Activated CD8-positive, alpha-beta memory T cell treated with anti-CD3 and anti-CD28 coated beads, Interleukin-2, amount 50 U/mL, for 4 hours (primary cell): ENCODE results near the gene NMRAL1.

Source experiments
- DNase-seq: peaks from one replicate; pipeline ENCODE4 v3.0.0-alpha.2; 2020

Gene NMRAL1

DNA sequence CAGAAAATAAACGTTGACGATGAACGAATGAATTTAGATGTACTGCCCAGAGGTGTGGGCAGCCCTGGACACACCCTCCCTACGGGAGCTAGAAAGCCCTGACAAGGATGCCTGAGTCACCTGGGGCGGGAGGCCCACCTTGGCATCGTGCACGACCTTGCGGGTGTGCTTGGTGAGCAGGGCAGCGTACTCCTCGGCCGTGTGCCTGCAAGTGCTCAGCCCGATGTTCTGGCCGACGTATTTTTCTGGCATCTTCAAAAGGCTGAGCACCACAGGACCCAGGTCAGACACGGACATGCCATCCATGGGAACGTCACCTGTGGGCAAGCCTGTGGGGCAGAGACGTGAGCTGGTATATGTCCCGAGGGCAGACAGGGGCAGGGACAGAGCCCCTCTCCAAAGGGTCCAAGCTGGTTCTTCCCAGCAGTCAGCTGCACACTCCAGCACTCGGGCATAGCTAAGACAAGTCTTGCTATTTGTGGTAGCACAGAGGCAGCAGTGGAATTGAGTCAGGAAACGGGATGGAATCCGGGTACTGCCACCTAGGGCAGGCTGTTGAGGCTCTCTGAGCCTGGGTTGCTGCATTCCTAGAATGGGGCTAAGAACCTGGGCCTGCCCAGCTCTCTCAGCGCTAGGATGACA, 10.8 kb downstream of the NMRAL1 start:
- DNase-seq = no peak

DNA sequence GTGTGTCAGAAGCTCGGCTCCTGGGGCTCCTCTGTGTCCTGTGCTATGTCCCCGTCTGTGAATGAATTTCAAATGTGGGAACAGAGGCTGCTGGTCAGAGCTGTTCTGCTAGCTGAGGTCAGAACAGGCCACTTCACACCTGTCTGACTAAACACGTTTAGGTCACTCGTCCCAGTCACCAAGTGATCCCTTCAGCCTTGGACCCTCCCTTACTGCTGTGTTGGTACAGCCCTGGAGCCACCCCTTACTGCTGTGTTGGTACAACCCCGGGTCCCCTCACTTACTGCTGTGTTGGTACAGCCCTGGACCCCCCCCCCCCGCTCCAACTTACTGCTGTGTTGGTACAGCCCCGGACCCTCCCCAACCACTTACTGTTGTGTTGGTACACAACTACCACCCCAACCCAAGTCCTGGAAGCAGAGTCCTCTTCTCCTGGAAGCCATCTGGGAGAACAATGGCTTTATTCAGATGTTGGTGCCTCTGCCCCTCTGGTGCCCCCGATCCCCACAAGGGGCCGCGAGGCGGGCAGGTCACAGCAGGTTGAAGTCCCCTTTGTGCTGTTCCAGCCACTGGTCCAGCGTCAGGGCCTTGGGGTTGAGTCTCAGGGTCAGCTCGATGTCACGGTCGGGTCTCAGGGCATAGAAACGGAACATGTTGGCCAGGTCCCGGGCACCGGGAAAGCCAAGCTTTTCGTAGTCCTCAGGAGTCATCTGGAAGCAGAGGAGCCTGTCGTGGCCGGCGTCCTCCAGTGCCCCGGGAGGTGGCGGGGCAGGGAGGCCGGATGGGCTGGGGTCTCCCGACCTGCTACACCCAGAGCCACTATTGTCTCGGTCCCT, 13.0 kb downstream of the NMRAL1 start:
- no peak for DNase-seq

DNA sequence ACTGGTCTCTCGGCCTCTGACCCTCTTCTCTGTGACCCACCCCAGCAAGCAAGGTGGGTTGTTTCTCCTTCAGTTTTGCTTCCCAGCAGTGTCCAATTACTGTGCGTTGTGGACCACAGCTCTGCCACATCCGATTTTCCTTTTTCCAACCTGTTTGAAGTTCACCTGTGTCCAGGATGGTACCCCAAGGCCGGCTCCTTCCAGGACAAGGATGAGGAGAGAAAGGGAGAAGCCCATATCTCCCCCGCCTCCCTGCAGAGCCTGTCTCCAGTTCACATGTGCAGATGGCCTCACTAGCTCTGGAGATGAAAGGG, 13.5 kb downstream of the NMRAL1 start:
- DNase-seq = no peak

DNA sequence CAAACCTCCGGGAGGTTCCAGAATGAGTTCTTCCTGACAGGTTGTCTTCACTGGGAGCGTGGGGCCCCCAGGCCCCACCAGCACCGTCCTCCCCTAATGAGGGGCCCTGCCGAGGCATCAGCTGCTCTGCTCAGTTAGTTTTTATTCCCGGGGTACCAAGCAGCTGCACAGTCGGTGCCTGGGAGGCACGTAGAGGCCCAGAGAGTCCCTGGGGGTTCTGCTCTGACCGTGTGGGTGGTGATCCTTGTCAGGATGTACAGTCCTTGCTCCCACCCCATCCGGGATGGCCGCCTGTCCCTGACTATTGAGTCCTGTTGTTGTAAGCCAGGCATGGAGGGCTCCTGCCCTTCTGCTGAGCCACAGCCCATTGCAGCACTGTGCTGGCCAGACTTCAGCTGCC, 18.5 kb downstream of the NMRAL1 start:
- DNase-seq = no peak

DNA sequence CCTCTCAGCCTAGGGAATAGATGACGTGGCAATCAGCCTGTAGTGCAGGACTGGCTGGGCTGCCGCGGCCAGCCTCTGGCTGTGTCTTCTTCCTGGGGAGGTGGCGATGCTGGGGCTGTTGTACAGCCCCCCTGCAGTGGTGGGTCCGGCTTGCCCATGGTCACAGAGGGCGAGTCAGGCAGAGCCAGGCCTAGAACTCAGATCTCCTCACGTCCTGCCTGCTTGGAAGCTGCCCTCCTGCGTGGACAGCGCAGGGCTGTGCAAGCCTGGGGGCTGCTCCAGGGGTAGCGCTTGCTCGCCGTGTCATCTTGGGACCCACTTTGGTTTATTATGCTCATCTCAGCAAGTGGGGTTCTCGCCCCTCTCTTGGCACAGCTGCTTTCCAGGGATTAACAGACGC, 19.3 kb downstream of the NMRAL1 start:
- no peak for DNase-seq

DNA sequence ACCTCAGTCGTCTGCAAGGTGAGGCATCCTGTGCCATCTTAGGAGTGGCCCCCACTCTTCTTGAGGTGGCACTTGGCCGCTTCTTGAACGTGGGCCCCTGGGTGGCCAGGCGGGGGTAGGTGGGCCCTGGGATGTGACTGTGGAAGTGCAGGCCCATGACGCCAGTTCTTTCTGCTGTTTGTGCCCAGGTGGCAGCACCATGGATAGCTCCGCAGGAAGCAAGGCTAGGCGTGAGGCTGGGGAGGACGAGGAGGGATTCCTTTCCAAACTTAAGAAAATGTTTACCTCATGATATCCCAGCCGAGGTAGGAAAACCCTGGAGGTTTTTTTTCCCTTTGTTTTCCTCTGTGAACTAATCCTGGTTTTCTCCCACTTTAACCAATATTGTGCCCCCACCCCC, 19.8 kb downstream of the NMRAL1 start:
- DNase-seq = no peak

DNA sequence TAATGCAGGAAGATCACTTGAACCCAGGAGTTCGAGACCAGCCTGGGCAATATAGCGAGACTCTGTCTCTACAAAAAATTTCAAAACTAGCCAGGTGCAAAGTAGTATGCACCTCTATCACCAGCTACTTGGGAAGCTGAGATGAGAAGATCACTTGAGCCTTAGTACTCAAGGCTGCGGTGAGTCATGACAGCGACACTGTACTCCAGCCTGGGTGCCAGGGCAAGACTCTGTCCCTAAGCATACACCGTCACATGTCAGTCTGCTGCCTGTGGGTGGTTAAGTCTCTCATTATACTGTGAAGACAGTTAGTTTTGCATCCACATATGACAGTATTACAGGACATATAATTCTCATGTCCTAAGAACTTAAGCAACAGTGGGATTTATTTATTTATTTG, 21.8 kb downstream of the NMRAL1 start:
- DNase-seq = no peak

DNA sequence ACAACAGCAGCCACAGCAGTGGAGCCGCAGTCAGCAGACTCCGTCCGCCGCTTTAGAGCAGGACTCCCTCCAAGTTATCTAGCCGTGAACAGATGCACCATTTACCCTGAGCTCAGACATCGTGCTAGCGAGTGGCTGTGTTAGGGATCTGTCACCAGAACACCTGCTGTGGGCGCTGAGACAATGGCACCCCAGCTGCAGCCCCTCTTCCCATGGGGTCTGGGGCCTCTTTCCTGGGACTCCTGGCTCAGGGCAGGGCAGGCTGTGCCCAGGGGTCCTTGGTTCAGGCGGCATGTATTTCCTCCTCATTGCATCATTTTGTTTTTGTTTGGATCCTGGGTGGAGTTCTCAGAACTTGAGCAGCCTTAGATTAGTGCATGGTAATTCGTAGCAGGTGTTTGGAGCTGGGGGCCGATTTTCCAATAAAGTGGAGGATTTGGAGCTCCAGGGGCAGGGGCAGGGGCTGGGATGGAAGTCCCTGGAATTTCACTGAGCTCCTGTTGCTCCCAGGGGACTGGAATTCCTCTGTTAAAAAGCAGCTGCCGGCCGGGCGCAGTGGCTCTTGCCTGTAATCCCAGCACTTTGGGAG, 23.4 kb downstream of the NMRAL1 start:
- DNase-seq = no peak

DNA sequence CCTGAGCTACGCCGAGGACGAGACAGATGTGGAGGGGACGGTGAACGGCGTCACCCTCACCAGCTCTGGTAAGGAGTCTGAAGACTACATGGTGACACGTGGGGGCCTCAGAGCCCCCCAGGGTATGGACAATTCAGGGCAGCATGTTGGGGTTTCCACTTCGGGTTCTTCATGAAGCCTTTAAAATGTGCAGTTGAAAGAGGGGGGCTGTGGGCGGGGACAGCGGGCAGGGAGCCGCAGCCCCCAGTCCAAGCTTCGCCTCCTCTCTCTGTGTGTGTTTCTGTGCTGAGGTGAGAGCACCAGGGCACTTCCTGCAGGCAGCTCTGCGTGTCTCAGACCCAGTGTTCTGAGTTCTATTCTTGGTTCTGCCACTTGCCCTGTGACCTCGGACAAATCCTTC, 24.0 kb downstream of the NMRAL1 start:
- DNase-seq = no peak

DNA sequence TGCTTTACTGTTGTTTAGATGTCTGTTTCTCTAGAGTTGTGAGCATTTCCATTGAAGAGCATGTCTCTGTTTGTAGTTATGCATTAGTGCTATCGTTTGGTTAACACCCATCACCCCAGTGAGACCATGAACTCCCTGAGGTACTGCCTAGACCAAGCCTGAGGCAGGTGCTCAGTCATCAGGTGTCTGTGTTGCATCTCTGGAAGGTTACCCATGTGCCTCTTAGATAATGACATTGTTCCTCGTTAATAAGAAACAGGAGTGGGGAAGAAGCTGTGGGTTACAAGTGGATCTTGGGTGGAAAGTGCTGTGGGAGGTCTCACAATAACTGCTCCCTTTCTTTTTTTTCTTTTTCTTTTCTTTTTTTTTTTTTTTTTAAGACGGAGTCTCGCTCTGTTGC, 30.4 kb downstream of the NMRAL1 start:
- DNase-seq = no peak

DNA sequence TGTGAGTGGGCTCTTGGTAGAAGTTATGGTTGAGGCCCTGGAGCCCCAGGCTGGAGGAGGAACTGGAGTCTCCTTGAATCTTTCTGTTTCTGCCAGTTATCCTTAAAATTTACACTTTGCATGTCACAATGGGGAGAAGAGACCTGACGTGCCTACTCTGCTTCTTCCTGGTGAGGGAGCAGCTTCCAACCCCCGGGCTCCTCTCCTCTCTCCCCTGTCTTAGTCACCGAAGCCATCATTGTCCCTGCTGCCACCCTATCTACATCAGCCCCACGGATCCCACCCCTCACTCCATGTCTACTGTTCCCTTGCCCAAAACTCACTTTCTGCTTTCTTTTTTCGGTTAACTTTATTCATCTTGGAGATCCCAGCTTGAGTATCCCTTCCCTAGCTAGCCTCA, 31.2 kb downstream of the NMRAL1 start:
- no peak for DNase-seq

DNA sequence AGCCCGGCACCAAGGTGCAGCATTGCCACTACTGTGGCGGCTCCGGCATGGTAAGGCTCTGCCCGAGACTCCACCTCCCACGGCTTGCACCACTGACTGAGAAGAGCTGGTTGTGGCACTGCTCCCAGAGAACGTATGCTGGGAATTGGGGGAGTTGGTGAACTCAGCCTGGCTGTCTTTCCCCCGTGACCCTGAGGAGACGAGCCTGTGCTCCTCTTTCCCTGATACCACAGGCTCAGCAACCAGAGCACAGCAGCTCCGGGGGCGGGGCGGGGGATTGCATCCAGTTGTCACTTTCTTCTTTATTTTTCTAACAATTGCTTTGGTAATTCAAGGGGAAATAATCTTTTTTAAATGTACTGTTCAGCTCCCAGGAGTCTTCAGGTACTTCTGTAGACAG, 32.1 kb downstream of the NMRAL1 start:
- DNase-seq = no peak

DNA sequence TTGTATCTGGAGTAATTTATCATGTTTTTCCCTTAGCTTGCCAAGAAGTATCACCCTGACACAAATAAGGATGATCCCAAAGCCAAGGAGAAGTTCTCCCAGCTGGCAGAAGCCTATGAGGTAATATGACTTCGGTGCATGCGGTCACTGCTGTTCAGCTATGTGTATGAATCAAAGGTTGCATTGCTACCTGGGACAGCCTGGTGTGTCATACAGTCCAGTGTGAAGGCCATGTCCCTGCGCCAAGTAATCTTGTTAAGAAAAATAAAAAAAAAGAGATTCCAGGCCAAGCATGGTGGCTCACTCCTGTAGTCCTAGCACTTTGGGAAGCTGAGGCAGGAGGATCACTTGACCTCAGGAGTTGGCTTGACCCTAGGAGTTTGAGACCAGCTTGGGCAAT, 37.1 kb downstream of the NMRAL1 start:
- DNase-seq = no peak

DNA sequence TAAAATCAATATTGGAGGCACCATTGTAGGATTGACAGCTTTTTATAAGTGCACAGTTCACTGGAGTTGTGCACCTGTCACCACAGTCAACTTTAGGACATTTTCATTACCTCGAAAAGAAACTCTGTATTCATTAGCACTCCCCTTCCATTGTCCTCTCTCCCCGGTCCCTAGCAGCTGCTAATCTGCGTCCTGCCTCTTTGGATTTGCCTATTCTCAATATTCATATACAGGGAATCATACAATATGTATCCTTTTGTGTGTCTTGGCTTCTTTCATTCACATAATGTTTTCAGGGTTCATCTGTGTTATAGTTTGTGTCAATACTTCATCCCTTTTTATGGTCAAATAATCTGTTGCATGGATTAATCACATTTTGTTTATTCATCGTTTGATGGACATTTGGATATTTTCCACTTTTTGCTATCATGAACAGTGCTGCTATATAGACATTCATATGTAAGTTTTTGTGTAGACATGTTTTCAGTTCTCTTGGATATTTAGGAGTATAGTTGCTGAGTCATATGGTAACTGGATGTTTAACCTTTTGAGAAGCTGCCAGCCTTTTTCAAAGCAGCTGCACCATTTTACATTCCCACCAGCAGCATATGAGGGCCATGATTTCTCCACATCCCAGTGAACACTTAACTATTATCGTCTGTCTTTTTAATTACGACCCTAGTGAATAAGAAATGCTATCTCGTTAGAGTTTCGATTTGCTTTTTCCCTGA, 38.9 kb downstream of the NMRAL1 start:
- no peak for DNase-seq

DNA sequence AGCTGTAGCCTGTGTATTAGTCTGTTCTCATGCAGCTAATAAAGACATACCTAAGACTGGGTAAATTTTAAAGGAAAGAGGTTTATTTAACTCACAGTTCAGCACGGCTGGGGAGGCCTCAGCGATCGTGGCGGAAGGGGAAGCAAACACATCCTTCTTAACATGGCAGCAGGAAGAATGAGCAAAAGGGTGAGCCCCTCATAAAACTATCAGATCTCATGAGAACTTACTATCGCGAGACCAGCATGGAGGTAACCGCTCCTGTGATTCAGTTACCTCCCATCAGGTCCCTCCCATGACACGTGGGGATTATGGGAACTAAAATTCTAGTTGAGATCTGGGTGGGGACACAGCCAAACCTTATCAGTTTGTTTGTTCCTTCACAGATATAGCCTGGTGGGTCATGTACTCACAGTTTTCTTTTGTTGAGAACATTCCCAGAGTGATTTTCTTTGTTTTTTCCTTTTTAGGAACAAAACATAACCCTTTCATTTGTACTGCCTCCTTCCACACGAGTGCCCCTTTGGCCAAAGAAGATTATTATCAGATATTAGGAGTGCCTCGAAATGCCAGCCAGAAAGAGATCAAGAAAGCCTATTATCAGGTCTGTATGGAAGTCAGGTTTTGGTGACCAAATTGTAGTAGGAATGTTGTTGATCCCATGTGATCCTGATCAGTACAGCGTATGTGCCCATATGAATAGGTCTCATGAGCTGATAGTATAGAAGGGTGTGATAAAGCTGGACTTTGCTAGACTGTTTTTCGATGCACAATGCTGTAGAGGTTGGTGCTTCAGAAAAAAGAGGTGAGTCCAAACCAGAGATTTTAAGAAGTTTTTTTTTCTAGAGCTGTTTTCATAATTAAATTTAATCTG, 40.3 kb downstream of the NMRAL1 start:
- no peak for DNase-seq

DNA sequence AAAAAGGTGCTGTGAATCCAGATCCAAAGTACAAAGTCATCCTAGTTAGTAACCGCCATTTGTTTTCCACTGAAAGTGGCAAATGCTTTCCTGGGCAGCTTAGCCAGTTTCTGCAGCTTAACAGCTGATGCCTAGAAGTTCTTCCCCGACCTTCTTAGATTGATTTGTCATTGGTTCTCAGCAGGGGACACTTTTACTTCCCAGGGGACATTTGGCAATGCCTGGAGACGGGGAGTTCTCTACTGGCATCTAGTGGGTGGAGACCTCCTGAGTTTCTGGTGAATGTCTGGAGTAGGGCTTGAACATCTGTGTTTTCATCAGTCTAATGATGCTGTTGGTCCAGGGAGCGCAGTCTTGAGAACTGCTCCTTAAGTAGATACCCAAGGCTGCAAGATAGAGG, 41.2 kb downstream of the NMRAL1 start:
- DNase-seq = no peak

DNA sequence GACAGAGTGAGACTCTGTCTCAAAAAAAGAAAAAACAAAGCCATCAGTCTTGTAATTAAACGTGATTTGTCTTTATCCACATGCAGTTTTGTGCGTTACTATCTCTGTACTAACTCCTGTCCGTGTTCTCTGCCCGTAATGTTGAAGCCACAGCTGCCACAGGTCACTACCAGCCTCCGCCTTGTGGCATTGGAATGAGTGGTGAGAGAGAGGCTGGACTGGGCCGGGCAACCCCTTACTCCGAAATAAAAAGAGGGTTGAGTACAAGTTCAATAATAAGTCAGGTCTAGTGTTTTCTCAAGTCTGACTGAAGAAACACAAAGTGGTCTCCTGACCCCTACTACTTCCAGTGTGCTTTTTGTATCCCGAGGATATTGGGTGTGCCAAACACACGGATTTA, 43.4 kb downstream of the NMRAL1 start:
- no peak for DNase-seq

DNA sequence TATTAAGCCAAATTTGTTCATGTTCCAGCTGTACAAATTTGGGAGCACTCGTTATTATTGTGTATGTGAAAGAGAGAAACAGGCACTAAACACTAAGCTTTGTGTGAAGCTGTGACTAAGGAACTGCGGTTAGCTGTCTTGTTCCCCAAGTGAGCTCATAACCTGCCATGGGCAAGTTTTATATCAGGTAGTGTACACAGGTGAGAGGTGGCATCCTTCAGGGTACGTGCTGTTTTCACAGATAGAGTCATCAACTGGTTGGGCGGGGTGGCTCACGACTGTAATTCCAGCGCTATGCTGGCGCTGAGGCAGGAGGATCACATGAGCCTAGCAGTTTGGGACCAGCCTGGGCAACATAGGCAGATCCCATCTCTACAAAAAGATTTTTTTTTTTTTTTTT, 45.9 kb downstream of the NMRAL1 start:
- no peak for DNase-seq

DNA sequence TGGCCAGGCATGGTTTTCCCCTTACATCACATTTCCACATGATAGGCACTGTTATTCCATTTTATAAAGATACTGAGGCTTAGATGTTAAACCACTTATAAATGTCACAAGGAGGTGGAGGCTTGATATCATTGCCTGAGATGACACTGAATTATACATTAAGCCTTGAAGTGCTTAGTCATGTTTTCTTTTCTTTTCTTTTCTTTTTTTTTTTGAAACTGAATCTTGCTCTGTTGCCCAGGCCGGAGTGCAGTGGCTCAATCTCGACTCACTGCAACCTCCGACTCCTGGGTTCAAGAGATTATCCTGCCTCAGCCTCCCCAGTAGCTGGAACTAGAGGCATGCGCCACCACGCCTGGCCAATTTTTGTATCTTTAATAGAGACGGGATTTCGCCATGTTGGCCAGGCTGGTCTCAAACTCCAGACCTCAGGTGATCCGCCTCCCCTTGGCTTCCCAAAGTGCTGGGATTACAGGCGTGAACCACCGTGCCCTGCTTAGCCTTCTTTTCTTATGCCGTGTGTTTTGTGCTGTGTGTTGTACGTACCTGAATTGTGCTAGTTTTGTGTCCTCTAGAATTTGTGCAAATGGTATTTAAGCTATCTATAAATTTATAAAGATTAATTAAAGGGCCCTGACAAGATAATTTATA, 47.6 kb downstream of the NMRAL1 start:
- DNase-seq = no peak

DNA sequence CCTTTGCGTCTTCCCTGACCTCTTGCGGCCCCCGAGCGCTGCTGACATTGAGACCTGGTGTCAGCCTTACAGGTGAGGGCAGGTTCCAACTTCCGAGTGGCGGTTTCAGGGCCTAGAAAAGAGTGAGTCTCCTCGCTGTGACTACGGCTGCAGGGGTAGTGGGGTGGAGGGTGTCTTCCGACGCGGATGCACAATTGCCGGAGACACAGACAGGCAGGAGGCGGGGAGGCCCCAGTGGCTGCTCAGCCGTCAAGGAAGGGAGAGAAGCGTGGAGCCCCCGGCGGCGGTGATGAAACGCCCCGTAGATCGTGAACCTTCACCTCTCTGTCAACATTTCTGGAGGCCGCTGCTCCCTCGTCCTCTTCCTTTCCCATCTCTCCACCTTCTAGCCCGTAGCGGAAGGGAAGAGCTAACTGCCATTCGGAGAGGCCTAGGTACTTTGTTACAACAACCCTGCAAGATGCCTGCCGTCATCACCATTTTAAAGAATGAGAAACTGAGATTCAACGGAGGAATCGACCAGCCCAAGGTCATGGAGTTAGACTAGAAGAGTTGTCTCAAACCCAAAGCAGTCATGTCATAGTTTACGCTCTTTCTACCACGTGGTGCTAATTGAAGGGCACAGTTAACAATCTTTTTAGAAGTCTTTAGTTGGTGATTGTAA, 48.3 kb downstream of the NMRAL1 start:
- DNase-seq = no peak

DNA sequence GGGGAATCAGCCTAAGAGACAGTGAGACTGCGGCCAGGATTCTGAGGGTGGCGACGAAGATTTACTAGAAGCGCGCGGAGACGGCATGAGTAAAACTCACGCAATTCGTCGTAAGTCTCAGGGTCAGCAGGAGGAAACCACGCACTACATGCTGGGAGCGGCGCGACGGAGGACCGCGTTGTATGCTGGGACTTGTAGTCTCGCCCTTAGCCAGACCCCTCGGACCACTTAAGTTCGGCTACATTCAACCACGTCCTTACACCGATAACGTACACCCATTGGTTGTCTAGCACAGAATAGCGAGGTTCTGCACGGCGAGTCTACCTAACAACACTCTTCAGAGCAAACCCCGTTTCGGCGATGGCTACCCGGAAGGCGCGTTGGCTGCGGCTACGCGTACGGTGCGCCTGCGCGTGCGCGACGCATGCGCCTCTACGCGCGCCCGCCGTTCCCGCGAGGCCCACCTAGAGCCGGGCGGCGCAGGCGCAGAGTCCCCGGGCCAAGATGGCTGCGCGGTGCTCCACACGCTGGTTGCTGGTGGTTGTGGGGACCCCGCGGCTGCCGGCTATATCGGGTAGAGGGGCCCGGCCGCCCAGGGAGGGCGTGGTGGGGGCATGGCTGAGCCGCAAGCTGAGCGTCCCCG, 48.9 kb downstream of the NMRAL1 start, which contains the start of gene DNAJA3:
Gene DNAJA3 (plus strand): TSS at position 491 of the 643 bp plus-strand sequence. CDS start 14 bp downstream, at position 505.
- DNase-seq = peak; percentile 92
